Measurements from ENCODE around the gene DMRT3.
"Not testable (repeated sequence)": the region's sequence is repeated elsewhere in the genome, so short reads cannot be mapped to it uniquely, and the experiment has no call there.

The DMRT3 gene

DNA sequence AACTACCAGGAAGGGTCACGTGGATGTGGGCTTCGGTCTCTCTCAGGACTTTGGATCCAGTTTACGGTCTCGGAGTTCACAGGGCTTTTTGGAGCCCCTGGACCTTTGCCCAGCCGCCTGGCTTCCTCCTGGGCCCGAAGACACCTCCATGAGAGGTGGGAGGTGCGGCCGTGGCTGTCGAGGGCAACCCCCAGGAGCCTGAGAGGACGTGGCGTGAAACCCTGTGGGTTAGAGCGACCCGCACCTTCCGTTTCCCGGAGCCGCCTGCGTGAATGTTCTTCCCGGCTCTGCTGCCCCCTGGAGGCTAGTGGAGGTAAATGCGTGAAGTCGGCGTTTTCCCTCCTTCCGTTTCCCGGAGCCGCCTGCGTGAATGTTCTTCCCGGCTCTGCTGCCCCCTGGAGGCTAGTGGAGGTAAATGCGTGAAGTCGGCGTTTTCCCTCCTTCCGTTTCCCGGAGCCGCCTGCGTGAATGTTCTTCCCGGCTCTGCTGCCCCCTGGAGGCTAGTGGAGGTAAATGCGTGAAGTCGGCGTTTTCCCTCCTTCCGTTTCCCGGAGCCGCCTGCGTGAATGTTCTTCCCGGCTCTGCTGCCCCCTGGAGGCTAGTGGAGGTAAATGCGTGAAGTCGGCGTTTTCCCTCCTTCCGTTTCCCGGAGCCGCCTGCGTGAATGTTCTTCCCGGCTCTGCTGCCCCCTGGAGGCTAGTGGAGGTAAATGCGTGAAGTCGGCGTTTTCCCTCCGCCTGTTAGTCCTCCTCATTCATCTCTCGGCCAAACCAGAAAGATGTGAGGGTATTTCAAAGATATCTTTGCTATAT, 22.1 kb downstream of the DMRT3 start:
- not testable (repeated sequence) for DNase-seq (ENCODE audit: low read depth)

DNA sequence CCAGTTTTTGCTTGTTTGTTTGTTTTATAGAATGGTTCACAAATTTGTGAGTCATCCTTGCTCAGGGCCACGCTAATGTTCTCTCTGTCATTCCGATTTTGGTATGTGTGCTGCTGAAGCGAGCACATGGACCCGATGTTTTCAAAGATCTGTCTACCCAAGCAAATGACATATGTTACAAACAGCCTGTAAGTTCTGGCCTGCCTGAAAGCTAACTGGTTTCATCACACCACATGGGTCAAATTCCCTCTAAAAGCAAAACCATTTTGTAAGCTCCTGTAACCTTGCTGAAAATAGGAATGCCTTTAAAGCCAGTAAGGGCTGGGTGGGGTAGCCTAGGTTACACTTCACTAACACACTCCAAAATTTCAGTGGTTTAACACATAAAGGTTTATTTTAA, 25.4 kb downstream of the DMRT3 start:
- no peak for DNase-seq (ENCODE audit: low read depth)

DNA sequence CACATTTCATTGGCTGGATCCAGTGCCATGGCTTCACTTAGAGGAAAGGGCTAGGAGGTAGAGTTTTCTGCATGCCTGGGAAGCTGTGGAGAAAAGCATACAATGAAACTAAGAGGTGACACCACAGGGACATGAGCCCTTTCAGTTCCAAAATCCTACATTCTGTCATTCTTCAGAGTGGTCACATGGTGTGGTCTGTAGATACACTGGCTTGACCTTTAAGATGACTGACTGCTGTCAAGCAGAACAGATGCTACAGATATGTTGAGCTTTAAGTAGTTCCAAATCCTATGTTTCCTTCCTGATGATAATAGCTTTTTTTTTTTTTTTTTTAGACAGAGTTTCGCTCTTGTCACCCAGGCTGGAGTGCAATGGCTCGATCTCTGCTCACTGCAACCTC, 26.2 kb downstream of the DMRT3 start:
- no peak for DNase-seq (ENCODE audit: low read depth)

DNA sequence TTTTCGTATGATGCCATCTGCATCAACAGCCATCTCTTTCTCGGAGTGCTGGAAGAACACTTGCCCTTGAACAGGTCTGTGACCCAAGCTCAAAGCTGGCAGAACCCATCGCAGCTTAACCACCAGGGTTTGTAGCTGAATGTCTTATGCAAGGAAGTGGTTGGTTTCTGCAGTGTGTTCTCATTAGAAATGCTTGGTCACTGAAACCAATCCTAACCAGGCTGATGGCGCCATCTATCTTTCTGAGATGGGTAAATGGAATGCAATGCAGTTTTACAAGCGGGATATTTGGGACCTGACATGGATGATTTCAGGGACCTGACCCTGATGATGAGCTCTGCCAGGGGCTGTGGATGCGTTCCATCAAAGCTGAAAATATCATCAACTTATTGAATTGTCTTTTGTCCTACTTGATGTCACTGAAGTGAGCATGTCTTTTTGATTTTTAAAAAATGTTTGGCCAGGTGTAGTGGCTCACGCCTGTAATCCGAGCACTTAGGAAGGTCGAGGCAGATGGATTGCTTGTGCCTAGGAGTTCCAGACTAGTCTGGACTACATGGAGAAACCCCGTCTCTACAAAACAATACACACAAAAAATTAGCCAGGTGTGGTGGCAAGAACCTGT, 28.7 kb downstream of the DMRT3 start:
- peak; percentile 62 for DNase-seq (ENCODE audit: low read depth)

DNA sequence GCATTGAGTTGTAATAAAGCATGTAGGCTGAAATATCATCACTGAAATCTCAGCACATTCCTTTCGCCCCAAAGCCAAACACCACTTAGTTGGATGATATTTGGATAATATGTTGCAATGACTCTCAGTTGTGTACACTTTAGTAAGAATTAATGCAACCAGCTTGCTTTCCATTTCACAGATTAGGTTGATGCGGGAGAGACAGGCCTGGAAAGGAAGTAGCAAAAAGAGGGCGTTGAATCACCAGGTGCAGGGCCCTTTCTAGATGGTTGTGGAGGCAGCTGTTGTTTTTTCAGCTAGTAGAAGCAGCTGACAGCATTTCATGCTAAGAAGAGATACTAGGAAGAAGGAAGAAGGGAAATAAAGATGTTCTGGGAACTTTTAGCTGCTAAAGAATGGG, 30.9 kb downstream of the DMRT3 start:
- no peak for DNase-seq (ENCODE audit: low read depth)

DNA sequence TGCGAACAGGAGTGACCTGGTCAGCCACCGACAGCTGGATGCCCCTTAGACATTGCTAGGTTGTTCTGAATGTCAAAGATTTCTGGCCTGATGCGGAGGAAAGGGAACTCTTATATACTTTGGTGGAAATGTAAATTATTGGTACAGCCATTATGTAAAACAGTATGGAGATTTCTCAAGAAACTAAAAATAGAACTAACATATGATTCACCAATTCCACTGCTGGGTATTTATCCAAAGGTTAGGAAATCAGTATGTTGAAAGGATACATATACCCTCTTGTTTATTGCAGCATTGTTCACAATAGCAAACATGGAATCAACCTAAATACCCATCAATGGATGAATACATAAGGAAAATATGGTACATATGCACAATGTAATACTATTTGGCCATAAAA, 31.8 kb downstream of the DMRT3 start:
- peak; percentile 16 for DNase-seq (ENCODE audit: low read depth)

DNA sequence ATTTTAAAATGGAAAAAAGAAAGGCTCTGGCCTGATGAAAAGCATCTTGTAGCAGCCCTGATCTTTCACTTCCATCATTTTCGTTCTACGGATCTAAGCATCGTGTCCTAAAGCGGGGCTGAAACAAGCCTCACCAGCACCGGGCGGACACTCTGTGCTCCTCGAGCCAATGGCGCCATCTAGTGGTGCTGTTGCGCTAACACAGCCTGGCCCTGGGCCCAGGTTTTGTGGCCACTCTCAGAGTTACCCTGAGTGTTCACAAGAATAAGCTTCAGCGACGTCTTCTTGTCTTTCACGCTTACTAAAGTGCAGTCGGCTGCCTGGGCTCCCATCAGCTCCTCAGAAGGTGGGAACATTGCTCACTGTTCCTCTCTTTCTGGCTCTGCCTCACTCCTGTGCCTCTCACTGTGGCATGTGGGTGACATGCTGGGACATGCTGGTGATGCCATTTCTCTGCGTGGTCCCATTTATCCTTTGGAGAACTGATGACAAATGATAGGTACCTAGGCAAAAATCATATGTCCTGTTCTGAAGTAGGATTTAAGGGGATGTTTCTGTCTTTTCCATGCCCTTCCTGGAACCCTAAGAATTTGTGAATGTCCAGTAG, 32.7 kb downstream of the DMRT3 start:
- DNase-seq (ENCODE audit: low read depth) = peak; percentile 65

DNA sequence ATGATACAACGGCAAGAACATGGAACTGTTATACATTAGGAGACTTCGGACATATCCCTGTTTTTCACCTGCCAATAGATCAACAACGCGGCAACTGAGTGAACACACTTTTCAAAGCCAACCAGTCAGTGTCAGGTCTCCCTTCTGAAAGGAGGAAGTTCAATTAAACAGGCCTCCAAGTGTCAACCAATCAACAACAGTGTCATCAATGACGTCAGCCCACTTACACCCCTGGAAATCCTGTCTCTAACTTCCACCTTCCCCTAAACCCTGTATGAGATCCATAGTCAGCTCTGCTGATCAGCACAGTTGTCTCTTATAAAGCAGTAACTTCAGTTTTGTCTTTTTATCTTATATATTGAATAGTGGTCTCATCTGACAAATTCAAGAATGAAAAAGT, 36.6 kb downstream of the DMRT3 start:
- DNase-seq (ENCODE audit: low read depth) = no peak

DNA sequence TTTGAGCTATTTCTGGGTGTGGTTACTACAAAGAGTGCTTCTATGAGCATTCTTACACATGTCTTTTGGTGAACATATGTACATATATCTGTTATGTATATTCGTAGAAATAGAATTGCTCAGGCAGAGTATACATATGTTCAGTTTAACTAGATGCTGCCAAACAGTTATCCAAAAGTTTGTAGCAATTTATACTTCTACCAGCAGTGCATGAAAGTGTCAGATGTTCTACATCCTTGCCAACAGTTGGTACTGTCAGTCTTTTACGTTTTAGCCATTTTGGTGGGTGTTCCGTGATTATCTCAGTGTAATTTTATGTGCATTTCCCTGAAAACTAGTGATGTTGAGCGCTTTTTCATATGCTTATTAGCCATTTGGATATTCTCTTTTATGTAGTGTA, 37.8 kb downstream of the DMRT3 start:
- no peak for DNase-seq (ENCODE audit: low read depth)

DNA sequence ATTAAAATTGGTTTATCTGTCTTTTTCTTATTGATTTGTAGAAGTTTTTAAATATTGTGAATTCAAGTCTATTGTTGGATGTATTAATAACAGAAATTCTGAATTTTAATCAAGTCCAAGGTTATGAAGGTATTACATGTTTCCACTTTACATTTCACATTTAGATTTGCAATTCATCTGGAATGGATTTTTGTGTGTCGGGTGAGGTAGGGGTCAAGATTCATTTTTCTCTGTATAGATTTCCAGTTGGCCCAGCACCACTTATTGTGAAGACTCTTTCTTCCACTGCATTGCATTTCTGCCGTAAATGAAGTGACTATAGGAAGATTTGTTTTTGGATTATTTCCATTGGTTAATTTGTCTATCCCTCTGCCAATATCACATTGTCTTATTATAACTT, 38.2 kb downstream of the DMRT3 start:
- no peak for DNase-seq (ENCODE audit: low read depth)

DNA sequence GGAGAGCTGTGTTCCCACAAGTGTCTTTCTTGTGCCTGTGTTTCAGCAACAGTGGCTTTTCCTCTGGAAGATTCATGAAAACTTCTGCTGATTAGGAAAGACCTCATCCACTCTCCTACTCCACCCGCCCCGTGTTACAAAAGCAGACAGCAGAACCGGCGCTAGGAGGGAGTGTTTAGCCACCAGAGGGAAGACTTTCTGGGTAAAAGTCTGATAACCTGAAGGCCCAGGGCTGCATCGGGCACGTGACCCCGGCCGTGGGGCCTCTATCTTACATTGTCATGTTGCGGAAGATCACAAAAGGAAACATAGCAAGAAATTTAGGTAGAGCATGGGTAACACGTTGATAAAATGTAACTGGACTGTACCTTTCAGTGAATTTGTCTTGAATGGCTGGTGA, 41.7 kb downstream of the DMRT3 start:
- peak; percentile 13 for DNase-seq (ENCODE audit: low read depth)

DNA sequence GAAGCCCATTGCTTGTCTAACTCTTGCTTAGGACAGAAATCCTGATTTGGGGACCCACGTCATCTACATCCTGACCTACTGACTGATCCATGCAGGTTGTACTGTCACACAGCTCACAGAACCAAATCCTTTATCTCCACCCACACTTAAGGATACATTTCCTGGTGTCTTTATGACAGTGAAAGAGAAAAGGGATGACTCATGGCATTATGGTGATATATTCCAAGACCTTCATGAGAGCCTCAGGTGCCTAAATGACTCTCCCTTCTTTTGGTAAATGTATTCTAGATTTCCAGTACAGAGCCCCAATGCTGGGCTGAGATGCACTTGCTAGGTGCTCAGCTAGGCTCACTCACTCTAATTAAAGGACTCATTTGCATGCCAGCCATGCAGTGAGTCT, 47.7 kb downstream of the DMRT3 start:
- DNase-seq (ENCODE audit: low read depth) = no peak

DNA sequence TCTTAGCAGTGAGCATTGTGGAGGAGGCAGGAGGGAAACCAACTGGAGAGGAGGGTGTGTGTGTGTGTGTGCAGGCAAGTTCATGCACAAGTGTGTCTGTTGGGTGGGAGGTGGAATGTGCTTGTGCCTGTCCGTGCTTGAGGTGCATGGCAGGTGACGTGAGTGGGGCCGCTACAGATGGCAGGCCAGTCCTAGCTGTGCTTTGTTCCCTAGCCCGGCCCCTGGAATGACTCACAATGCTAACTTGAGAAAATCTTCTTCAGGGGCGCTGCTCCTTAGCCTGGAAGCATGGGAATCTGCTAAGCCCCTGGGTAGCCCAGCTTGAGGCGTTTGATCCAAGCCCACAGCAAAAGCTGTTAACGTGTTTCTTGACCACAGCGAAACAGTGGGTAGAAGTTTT, 48.7 kb downstream of the DMRT3 start:
- no peak for DNase-seq (ENCODE audit: low read depth)

DNA sequence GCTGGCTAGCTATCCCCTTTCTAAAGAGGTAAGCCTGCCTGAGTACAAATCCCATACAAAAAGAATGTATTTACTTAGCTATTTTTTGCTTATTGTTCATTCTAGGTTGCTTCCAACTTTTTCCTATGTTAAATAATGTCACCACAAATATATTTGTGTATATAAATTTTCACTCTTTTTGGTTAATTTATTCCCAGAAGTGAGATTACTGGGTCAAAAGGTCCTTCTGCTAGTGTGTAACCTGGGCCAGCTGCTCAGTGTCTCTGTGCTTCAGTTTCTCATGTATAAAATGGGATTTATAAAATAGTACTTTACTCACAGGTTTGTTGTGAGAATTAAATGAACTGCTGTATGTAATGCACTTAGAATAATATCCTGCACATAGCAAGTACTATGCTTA, 49.8 kb downstream of the DMRT3 start:
- no peak for DNase-seq (ENCODE audit: low read depth)

DNA sequence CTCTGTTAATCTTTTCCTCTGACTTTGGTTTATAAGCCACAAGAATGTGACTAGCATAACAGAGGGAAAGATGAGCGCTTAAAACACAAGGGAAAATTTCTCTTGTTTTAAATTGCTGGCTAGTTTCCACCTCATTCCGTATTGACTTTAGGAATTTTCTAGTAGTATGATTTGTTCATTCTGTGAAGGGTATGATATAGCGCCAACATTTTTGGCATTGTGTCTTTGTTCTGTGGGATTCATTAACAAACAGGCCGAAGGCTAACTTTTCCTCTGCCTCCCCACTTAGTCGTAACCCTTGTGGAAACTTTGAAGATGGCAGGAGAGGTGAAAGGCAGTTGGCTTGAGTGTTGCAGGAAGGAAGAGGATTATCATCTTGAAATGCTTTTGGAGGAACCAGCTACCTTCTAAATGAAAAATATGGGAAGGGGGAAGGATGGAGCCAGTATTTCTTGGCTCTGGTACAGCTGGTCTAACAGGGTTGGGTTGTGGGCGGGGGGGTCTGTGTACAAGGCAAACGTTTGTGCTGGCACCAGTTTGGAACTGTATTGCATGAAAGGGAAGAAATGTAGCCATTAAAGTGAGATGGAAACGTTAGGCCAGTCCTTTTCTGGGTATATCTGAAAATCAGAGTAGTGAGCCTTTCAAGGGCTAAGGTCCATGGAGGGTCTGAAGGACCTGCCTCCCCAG, 52.2 kb downstream of the DMRT3 start:
- DNase-seq (ENCODE audit: low read depth) = no peak

DNA sequence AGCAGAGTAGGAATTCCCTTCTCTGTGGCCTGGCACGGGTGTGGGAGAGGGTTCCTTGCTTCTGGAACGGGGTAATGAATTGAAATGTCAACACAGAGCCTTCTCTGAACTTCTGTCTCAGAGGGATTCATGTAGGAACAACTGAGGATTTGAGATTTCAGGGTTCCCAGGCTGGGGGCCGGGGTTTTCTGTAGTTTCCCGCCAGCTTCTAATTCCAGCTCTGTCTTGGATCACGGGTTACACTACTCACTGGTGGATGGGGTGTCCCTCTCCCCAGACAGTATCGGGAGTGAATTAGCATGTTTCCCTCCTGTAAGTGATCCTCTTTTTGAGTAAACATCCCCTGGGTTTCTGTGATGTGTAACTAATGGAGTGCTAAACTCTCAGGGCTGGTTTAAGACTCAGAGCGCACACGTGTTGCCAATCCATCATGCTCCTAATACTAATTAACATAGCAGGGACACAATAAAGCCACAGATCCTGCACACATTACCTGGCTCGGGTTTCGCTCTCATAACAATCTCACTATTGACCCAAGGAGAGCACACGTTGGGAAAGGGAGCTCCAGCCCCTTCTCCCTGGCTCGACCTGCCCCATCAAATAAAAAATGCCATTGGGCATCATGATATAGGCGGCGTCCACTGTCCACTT, 55.6 kb downstream of the DMRT3 start:
- DNase-seq (ENCODE audit: low read depth) = no peak

DNA sequence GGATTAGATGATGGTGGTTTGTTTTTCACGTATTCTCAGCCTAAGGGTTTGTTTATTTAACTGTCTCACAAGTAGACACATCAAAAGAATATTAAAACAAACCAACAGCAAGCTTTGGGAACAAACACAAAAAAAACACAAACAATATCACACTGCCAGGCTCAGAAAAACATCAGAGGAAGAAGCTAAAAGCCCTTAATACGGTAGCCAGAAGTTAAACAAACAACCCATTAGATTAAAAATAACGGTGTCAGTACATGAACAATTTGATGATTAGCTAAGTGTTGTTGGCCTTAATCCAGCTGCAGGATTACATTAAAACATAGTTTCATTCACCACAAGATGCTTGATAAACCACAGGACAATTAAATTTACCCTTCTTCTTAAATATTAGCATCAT, 57.8 kb downstream of the DMRT3 start:
- no peak for DNase-seq (ENCODE audit: low read depth)

DNA sequence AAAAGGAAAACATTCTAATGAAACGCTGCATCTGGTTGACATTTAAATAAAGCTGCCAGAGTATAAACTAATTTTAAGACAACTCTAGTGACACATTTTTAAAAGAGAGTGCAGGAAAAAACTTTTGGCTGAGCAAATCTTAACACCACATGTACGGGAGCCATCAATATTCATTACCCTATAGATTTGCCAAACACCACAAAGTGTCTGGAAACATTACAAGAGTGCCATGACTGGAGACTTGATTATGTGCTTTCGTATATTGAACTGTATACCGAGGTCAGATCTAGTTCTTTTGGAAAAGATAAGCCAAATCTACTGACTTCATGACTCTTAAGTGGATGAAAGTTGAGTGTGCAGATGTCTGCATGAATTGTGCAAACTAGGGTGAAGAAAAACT, 63.1 kb downstream of the DMRT3 start:
- no peak for DNase-seq (ENCODE audit: low read depth)
